ENCODE data around the gene CIAO3.

GRCh38 chr16:714079-714478 is 26.7 kb downstream of the CIAO3 start:
- no peak for TF ChIP-seq CTCF (IDR thresholded peaks at IDR 0.05)
- TF ChIP-seq EZH2 (IDR thresholded peaks at IDR 0.05; ENCODE audit: borderline replicate concordance, insufficient read depth, low read depth, low read length, poor library complexity, severe bottlenecking): no peak
